Mammary epithelial cell (primary cell): Measurements from ENCODE around the gene KISS1.

ENCODE experiments used
- CTCF ChIP-seq, 2 donors: IDR thresholded peaks in 1 of 2; conservative IDR thresholded peaks in 1 of 2; 2 replicates each; pipeline ENCODE4 v1.5.1; 2011 to 2012; ENCODE audit warnings: inconsistent platforms in 2 of 2, low read length in 2 of 2, mild to moderate bottlenecking in 2 of 2, control low read depth in 1 of 2, low read depth in 1 of 2; ENCODE audit not compliant: insufficient read depth in 1 of 2; ENCODE audit errors: extremely low read depth in 1 of 2
- EZH2 ChIP-seq: IDR thresholded peaks from 2 replicates; pipeline ENCODE4 v1.6.1; 2012; ENCODE audit warnings: low read length, inconsistent platforms, borderline replicate concordance

GRCh38 chr1:204191456-204191855 is 4.8 kb downstream of the KISS1 start:
- TF ChIP-seq EZH2 (no peak), CTCF (conservative IDR thresholded peaks at IDR 0.05 in 1 of 2, IDR thresholded peaks at IDR 0.05 in 1 of 2; ENCODE audit: extremely low read depth in 1 of 2, insufficient read depth in 1 of 2, low read depth in 1 of 2, low read length in 2 of 2) (no peak)
